Nephron progenitor cell (in vitro differentiated cells): Measurements from ENCODE around the gene EEA1.
A peak's percentile ranks its signal among the peaks of the same experiment; 100 is the strongest.

ENCODE experiments used
- DNase-seq: peaks from one replicate; pipeline ENCODE4 v3.0.0; 2021
- H3K27ac Mint-ChIP-seq: 2 replicates; pipeline ENCODE4 v1.8.0; 2021; ENCODE audit warnings: mild to moderate bottlenecking, moderate library complexity, mixed read lengths
- H3K27me3 Mint-ChIP-seq: 2 replicates; pipeline ENCODE4 v1.8.0; 2021; ENCODE audit warnings: mild to moderate bottlenecking, low read depth, mixed read lengths; ENCODE audit not compliant: poor library complexity
- H3K36me3 Mint-ChIP-seq: 2 replicates; pipeline ENCODE4 v1.8.0; 2021; ENCODE audit warnings: low read depth, mixed read lengths
- H3K4me1 Mint-ChIP-seq: 2 replicates; pipeline ENCODE4 v1.8.0; 2021; ENCODE audit warnings: mixed read lengths
- H3K4me3 Mint-ChIP-seq: 2 replicates; pipeline ENCODE4 v1.8.0; 2021; ENCODE audit warnings: mild to moderate bottlenecking, moderate library complexity, mixed read lengths
- H3K9me3 Mint-ChIP-seq: 2 replicates; pipeline ENCODE4 v1.8.0; 2021; ENCODE audit warnings: mild to moderate bottlenecking, moderate library complexity, mixed read lengths
- TF ChIP-seq, protein P1 (sequence below): fragments of 200-600 bp; sonication (generic); IDR thresholded peaks from 2 replicates; pipeline ENCODE4 v1.5.0; 2021; ENCODE audit warnings: antibody characterized with exemption

EEA1 gene

GRCh38 chr12:92928962-92929915 lies at the start of gene EEA1:
Gene EEA1, minus strand, starts transcription at chr12:92929295. Its CDS starts 229 bp downstream, at chr12:92929066.
- H3K36me3 Mint-ChIP-seq, result no peaks in the 10 kb centered on the region
- no peaks in the 10 kb centered on the region for H3K27me3 Mint-ChIP-seq
- H3K27ac Mint-ChIP-seq, result peak within 1 kb of the TSS; percentile 94
- TF ChIP-seq, protein P1, sequence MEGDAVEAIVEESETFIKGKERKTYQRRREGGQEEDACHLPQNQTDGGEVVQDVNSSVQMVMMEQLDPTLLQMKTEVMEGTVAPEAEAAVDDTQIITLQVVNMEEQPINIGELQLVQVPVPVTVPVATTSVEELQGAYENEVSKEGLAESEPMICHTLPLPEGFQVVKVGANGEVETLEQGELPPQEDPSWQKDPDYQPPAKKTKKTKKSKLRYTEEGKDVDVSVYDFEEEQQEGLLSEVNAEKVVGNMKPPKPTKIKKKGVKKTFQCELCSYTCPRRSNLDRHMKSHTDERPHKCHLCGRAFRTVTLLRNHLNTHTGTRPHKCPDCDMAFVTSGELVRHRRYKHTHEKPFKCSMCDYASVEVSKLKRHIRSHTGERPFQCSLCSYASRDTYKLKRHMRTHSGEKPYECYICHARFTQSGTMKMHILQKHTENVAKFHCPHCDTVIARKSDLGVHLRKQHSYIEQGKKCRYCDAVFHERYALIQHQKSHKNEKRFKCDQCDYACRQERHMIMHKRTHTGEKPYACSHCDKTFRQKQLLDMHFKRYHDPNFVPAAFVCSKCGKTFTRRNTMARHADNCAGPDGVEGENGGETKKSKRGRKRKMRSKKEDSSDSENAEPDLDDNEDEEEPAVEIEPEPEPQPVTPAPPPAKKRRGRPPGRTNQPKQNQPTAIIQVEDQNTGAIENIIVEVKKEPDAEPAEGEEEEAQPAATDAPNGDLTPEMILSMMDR, result no peak
- H3K4me1 Mint-ChIP-seq, result peaks cover 40% of the 10 kb centered on the region
- peak; percentile 95 for DNase-seq
- no peaks in the 10 kb centered on the region for H3K9me3 Mint-ChIP-seq
- peak within 1 kb of the TSS; percentile 85 for H3K4me3 Mint-ChIP-seq

- no peak for DNase-seq
- no peak overlapping the region for H3K4me3 Mint-ChIP-seq
- H3K27me3 Mint-ChIP-seq, result no peaks in the 10 kb centered on the region
- H3K27ac Mint-ChIP-seq, result no peak overlapping the region
- H3K9me3 Mint-ChIP-seq, result peaks cover 53% of the 10 kb centered on the region
- TF ChIP-seq, protein P1, result no peak
- H3K4me1 Mint-ChIP-seq, result no peaks in the 10 kb centered on the region
- H3K36me3 Mint-ChIP-seq, result peaks cover 22% of the 10 kb centered on the region
These were observed 49.5 kb upstream of the EEA1 start for GRCh38 chr12:92978607-92979006.

GRCh38 chr12:92977326-92977725 lies 48.2 kb upstream of the EEA1 start:
- no peak for DNase-seq
- TF ChIP-seq, protein P1, result no peak
- Mint-ChIP-seq H3K36me3 (peaks cover 17% of the 10 kb centered on the region), H3K27me3 (no peaks in the 10 kb centered on the region), H3K4me1 (peaks cover 4% of the 10 kb centered on the region), H3K27ac (no peak overlapping the region), H3K9me3 (peaks cover 46% of the 10 kb centered on the region), H3K4me3 (no peak overlapping the region)

DNA sequence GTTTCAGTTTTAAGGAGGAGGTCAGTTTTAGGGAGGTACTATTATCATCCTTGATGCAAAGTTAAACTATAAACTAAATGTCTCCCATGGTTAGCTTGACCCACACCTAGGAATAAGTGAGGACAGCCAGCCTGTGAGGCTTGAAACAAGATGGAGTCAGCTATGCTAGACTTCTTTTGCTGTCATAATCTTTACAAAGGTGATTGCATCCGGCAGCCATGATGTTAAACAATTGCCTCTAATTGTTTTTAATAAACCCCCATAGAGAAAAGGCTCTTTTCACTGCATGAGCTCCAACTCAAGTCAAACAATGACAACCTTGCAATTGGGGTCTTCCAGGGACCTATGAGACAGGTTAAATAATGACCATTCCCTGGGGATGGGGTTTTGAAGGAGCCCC lies 45.7 kb upstream of the EEA1 start:
- Mint-ChIP-seq H3K4me3 (no peak overlapping the region), H3K9me3 (peaks cover 30% of the 10 kb centered on the region), H3K27me3 (no peaks in the 10 kb centered on the region), H3K4me1 (peaks cover 19% of the 10 kb centered on the region), H3K36me3 (peaks cover 10% of the 10 kb centered on the region), H3K27ac (no peak overlapping the region)
- no peak for DNase-seq
- TF ChIP-seq, protein P1, result no peak

GRCh38 chr12:92973614-92974013 lies 44.5 kb upstream of the EEA1 start:
- TF ChIP-seq, protein P1, result no peak
- Mint-ChIP-seq H3K27me3 (no peaks in the 10 kb centered on the region), H3K9me3 (peaks cover 27% of the 10 kb centered on the region), H3K4me1 (peaks cover 19% of the 10 kb centered on the region), H3K4me3 (no peak overlapping the region), H3K36me3 (peaks cover 10% of the 10 kb centered on the region), H3K27ac (no peak overlapping the region)
- no peak for DNase-seq
